Neural cell (in vitro differentiated cells): ENCODE results near the gene MGAT5. TPM values are rescaled to one million over a fixed set of nuclear protein-coding genes. Genes with fewer than 3 reads are reported as not detected.

Source experiments
- H2AFZ ChIP-seq: fragments of 200-600, 300-800 bp; sonication (generic), shearing (Covaris generic); 2 replicates; pipeline ENCODE4 v1.6.0; 2014; ENCODE audit warnings: low read depth, mild to moderate bottlenecking, antibody characterized with exemption, low read length, moderate library complexity
- H3F3A ChIP-seq: fragments of 200-600 bp; shearing (Covaris generic); 2 replicates; pipeline ENCODE4 v1.6.1; 2016; ENCODE audit warnings: mild to moderate bottlenecking, moderate library complexity, mixed read lengths, antibody characterized with exemption, low read length; ENCODE audit not compliant: insufficient read depth, poor library complexity, severe bottlenecking
- H3K27ac ChIP-seq: fragments of 200-600, 300-800 bp; sonication (generic), shearing (Covaris generic); 2 replicates; pipeline ENCODE4 v1.5.1; 2014; ENCODE audit warnings: mild to moderate bottlenecking, low read length, moderate library complexity
- H3K27me3 ChIP-seq: fragments of 300-800, 200-600 bp; sonication (generic), shearing (Covaris generic); 2 replicates; pipeline ENCODE4 v1.6.0; 2014; ENCODE audit warnings: mild to moderate bottlenecking, low read depth, low read length, moderate library complexity; ENCODE audit not compliant: insufficient read depth
- H3K36me3 ChIP-seq: fragments of 300-800, 200-600 bp; sonication (generic), shearing (Covaris generic); 2 replicates; pipeline ENCODE4 v1.5.1; 2014; ENCODE audit warnings: mild to moderate bottlenecking, antibody characterized with exemption, low read length, moderate library complexity; ENCODE audit not compliant: insufficient read depth
- H3K4me2 ChIP-seq: fragments of 300-800, 200-600 bp; sonication (generic), shearing (Covaris generic); 2 replicates; pipeline ENCODE4 v1.6.0; 2014; ENCODE audit warnings: mild to moderate bottlenecking, low read length
- H3K4me3 ChIP-seq: fragments of 300-800, 200-600 bp; sonication (generic), shearing (Covaris generic); 2 replicates; pipeline ENCODE4 v1.5.1; 2014; ENCODE audit warnings: mild to moderate bottlenecking, low read length, moderate library complexity
- H3K79me2 ChIP-seq: fragments of 200-600 bp; shearing (Covaris generic); replicated peaks from 2 replicates; pipeline ENCODE4 v1.6.0; 2014; ENCODE audit warnings: mild to moderate bottlenecking, low read length, moderate library complexity; ENCODE audit not compliant: insufficient read depth
- H3K9ac ChIP-seq: fragments of 300-800, 200-600 bp; sonication (generic), shearing (Covaris generic); 2 replicates; pipeline ENCODE4 v1.6.1; 2016; ENCODE audit warnings: mild to moderate bottlenecking, low read length, mixed read lengths
- H3K9me2 ChIP-seq: fragments of 200-600 bp; shearing (Covaris generic); 2 replicates; pipeline ENCODE4 v1.6.1; 2016; ENCODE audit warnings: mild to moderate bottlenecking, low read length, mixed read lengths; ENCODE audit not compliant: insufficient read depth
- H3K9me3 ChIP-seq: fragments of 200-600, 300-800 bp; sonication (generic), shearing (Covaris generic); 2 replicates; pipeline ENCODE4 v1.6.1; 2016; ENCODE audit warnings: mild to moderate bottlenecking, mixed run types, low read length, moderate library complexity, mixed read lengths
- H4K20me1 ChIP-seq: fragments of 200-600 bp; shearing (Covaris generic); 2 replicates; pipeline ENCODE4 v1.6.1; 2016; ENCODE audit warnings: mild to moderate bottlenecking, mixed run types; ENCODE audit not compliant: insufficient read depth
- CTCF ChIP-seq: fragments of 450-650 bp; IDR thresholded peaks from 2 replicates; pipeline ENCODE4 v1.5.1; 2014; ENCODE audit warnings: antibody characterized with exemption, mild to moderate bottlenecking, moderate library complexity; ENCODE audit not compliant: poor library complexity, severe bottlenecking
- EP300 ChIP-seq: fragments of 450-650 bp; conservative IDR thresholded peaks from 2 replicates; pipeline ENCODE4 v1.6.1; 2014; ENCODE audit warnings: antibody characterized with exemption, mild to moderate bottlenecking, moderate library complexity; ENCODE audit not compliant: poor library complexity, severe bottlenecking
- EZH2 ChIP-seq: fragments of 200-600, 300-800 bp; shearing (Covaris generic), sonication (generic); IDR thresholded peaks from 2 replicates; pipeline ENCODE4 v1.6.1; 2014; ENCODE audit warnings: antibody characterized with exemption, low read length, borderline replicate concordance, mild to moderate bottlenecking; ENCODE audit not compliant: insufficient read depth, poor library complexity, severe bottlenecking
- MXI1 ChIP-seq: fragments of 450-650 bp; conservative IDR thresholded peaks from 2 replicates; pipeline ENCODE4 v1.6.1; 2014; ENCODE audit warnings: antibody characterized with exemption, mild to moderate bottlenecking; ENCODE audit not compliant: poor library complexity, severe bottlenecking
- POLR2AphosphoS5 ChIP-seq: IDR thresholded peaks from 2 replicates; pipeline ENCODE4 v1.6.1; 2012
- RAD21 ChIP-seq: fragments of 450-650 bp; conservative IDR thresholded peaks from 2 replicates; pipeline ENCODE4 v1.6.1; 2014; ENCODE audit warnings: antibody characterized with exemption, mild to moderate bottlenecking, moderate library complexity
- REST ChIP-seq: IDR thresholded peaks from 2 replicates; pipeline ENCODE4 v1.6.1; 2012; ENCODE audit warnings: borderline replicate concordance
- SMC3 ChIP-seq: fragments of 450-650 bp; conservative IDR thresholded peaks from 2 replicates; pipeline ENCODE4 v1.6.1; 2014; ENCODE audit warnings: antibody characterized with exemption, mild to moderate bottlenecking, moderate library complexity; ENCODE audit not compliant: poor library complexity
- TAF1 ChIP-seq: IDR thresholded peaks from 2 replicates; pipeline ENCODE4 v1.6.1; 2012; ENCODE audit warnings: low read depth
- polyA plus RNA-seq: library from polyadenylated mRNA; depleted of rRNA; stranded (reverse); fragments of >200 nt; gene quantifications from 2 replicates; pipeline ENCODE4 v1.2.3, GENCODE V29; 2014

The MGAT5 gene
- polyA plus RNA-seq, 1 donor from 2014 or later, result 40.9 TPM

- no peaks in the 10 kb centered on the region for H3F3A ChIP-seq
- no peak overlapping the region for H3K27ac ChIP-seq
- H4K20me1 ChIP-seq, result no peaks in the 10 kb centered on the region
- H3K36me3 ChIP-seq, result no peaks in the 10 kb centered on the region
- no peaks in the 10 kb centered on the region for H3K9me2 ChIP-seq
- no peaks in the 10 kb centered on the region for H3K9me3 ChIP-seq
- H3K4me2 ChIP-seq, result no peak overlapping the region
- TF ChIP-seq CTCF, result no peak
- no peak for TF ChIP-seq EZH2
- TF ChIP-seq RAD21, result no peak
- no peak for TF ChIP-seq TAF1
- no peak for TF ChIP-seq REST
- no peak for TF ChIP-seq POLR2AphosphoS5
- no peak overlapping the region for H3K9ac ChIP-seq
- no peak overlapping the region for H2AFZ ChIP-seq
- no peaks in the 10 kb centered on the region for H3K27me3 ChIP-seq
- no peaks in the 10 kb centered on the region for H3K79me2 ChIP-seq
- no peak overlapping the region for H3K4me3 ChIP-seq
Observed at GRCh38 chr2:134416637-134417036, 162.8 kb downstream of the MGAT5 start.

GRCh38 chr2:134417968-134418582 is 164.2 kb downstream of the MGAT5 start:
- Histone ChIP-seq H4K20me1 (no peaks in the 10 kb centered on the region), H3F3A (no peaks in the 10 kb centered on the region), H2AFZ (no peak overlapping the region), H3K36me3 (no peaks in the 10 kb centered on the region), H3K4me2 (no peak overlapping the region), H3K27me3 (no peaks in the 10 kb centered on the region), H3K79me2 (no peaks in the 10 kb centered on the region), H3K4me3 (no peak overlapping the region), H3K9ac (no peak overlapping the region), H3K9me3 (no peaks in the 10 kb centered on the region), H3K27ac (peak overlapping the region; percentile 66), H3K9me2 (no peaks in the 10 kb centered on the region)
- TF ChIP-seq POLR2AphosphoS5 (peak; percentile 38), EP300 (peak; percentile 30), CTCF (no peak), EZH2 (no peak), TAF1 (no peak), MXI1 (no peak), RAD21 (no peak), REST (no peak), SMC3 (no peak)
